OCI-M2 (cell line): ENCODE results near the gene THOP1.
"Not testable (repeated sequence)": the region's sequence is repeated elsewhere in the genome, so short reads cannot be mapped to it uniquely, and the experiment has no call there.

Experiments
- DNase-seq: peaks from one replicate; lab custom pipeline; 2025; ENCODE audit not compliant: unreplicated experiment; lab: John Stamatoyannopoulos, UW

The THOP1 gene

DNA sequence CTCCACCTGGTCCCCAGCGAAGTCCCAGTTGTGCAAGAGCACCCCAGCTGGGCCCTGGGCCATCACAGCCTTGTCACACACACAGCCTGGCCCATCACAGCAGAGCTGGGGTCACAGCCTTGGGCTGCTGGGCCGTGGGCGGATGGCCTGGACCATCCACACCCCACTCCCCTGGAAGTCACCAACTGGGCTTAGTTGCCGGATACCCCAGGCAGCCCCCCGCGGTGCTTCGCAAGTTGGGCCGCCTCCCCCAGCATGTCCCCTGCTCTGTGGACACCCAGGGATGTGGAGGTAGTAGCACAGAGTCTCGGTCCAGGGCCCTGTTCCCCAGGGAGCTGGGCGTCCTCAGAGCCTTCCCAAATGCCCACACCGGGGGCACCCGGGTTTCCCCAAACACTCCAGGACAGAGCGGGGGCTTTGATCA is 29.9 kb downstream of the THOP1 start:
- no peak for DNase-seq

DNA sequence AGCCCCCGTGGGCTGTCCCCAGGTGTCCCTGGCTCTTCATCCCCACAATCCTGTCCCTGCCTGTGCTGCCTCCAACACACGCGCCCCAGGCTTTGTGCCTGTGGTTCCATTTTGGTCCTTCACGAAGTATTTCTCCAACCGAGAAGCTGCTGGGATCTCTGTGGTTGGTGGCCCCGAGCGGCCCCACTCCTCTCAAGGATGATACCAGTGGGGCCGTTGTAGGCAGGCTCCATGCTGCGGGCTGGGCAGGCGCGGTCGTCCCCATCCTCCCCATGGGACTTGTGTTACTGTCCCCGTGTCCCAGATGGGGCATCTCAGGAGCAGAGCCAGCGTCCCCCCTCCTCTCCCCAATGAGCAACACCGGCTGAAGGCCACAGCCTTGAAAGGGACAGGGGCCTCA is 30.6 kb downstream of the THOP1 start:
- no peak for DNase-seq

- no peak for DNase-seq
These were observed 31.3 kb downstream of the THOP1 start for GRCh38 chr19:2816641-2817040.

GRCh38 chr19:2817237-2817829 is 32.0 kb downstream of the THOP1 start:
- DNase-seq, result not testable (repeated sequence)

DNA sequence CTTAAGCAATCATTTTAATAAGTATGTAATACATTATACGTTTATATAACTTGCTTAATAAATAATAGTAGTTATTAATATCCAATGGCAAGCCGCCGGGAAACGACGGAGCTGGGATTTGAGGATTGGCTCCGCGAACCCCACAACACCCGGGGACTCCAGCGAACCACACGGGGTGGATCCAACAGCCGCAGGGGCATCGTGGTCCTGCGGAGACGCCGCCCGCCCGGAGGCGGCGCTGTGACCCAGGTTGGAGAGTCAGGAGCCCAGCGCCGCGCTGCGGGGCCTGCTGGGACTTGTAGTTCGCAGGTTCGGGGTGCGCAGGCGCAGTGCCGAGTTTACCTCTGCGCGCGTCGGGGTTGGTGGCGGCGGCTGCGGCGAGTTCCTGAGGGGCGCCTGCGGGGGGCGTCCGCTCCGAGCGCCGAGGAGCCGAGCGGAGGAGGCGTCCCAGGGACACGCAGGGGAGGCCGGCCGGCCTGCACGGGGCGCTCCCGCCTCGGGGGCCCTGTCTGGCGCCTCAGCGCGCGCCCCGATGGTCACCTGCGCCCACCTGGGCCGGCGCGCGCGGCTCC is 34.3 kb downstream of the THOP1 start, which contains the start of gene ZNF554:
Gene ZNF554 (plus strand): TSS at position 329 of the 572 bp plus-strand sequence. CDS start 204 bp downstream, at position 533.
- DNase-seq, result peak; percentile 79

GRCh38 chr19:2820112-2820702 is 34.9 kb downstream of the THOP1 start:
- no peak for DNase-seq

DNA sequence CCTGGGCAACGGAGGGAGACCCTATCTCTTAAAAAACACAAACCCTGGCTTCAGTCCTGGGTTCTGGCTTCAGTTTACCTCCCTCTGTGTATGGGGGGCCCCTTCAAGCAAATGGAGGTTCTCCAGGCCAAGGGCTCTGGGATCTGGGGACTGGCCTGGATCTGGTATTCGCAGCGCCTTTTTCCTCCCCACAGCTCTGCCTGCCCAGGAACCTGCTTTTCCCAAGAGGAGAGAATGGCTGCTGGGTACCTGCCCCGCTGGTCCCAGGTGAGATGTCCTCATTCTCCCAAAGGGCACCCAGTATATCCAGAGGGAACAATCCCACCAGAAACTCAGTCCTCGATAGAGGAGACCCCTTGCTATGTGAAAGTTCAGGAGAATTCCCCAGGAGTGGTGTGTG is 37.5 kb downstream of the THOP1 start:
- no peak for DNase-seq

GRCh38 chr19:2823646-2824045 is 38.3 kb downstream of the THOP1 start:
- DNase-seq, result no peak

GRCh38 chr19:2824129-2824528 is 38.8 kb downstream of the THOP1 start:
- no peak for DNase-seq

DNA sequence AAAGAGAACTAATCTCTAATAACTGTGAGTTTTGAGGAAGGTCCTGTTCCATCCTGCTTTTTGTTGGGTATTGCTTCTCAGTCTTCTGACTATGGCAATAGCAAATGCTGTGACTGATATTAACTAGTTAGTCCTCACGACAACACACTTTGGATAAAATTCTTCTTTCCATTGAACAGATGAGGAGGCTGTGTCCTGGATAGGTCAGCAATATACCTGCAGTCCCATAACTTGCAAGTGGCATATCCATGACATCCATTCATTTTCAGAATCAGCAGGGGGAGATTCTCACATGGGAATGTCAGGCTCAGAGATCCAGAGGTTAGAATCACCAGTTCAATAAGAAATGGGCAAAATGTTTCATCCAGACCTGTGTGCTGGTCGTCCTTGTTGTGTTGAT is 41.7 kb downstream of the THOP1 start:
- no peak for DNase-seq

DNA sequence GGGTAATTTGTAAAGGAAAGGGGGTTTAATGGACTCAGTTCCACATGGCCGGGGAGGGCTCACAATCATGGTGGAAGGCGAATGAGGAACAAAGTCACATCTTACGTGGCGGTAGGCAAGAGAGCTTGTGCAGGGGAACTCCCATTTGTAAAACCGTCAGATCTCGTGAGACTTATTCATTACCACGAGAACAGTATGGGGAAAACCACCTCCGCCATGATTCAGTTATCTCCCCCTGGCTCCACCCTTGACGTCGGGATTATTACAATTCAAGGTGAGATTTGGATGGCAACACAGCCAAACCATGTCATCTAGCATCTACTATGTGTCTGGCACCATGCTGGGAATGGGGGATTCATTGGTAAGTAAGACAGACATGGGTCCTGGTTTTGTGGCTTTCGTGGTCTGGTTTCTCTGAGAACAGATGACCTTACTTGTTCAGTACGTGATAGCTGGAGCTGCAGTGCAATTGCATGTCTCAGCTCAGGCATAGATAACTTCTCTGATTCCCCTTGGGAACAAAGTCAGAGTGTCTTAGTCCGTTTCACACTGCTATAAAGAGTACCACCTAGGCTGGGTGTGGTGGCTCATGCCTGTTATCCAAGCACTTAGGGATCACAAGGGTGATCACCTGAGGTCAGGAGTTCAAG is 42.7 kb downstream of the THOP1 start:
- DNase-seq, result no peak

- DNase-seq, result no peak
These were observed 49.1 kb downstream of the THOP1 start for GRCh38 chr19:2834294-2834871.

GRCh38 chr19:2837430-2837829 is 52.1 kb downstream of the THOP1 start:
- DNase-seq, result no peak

DNA sequence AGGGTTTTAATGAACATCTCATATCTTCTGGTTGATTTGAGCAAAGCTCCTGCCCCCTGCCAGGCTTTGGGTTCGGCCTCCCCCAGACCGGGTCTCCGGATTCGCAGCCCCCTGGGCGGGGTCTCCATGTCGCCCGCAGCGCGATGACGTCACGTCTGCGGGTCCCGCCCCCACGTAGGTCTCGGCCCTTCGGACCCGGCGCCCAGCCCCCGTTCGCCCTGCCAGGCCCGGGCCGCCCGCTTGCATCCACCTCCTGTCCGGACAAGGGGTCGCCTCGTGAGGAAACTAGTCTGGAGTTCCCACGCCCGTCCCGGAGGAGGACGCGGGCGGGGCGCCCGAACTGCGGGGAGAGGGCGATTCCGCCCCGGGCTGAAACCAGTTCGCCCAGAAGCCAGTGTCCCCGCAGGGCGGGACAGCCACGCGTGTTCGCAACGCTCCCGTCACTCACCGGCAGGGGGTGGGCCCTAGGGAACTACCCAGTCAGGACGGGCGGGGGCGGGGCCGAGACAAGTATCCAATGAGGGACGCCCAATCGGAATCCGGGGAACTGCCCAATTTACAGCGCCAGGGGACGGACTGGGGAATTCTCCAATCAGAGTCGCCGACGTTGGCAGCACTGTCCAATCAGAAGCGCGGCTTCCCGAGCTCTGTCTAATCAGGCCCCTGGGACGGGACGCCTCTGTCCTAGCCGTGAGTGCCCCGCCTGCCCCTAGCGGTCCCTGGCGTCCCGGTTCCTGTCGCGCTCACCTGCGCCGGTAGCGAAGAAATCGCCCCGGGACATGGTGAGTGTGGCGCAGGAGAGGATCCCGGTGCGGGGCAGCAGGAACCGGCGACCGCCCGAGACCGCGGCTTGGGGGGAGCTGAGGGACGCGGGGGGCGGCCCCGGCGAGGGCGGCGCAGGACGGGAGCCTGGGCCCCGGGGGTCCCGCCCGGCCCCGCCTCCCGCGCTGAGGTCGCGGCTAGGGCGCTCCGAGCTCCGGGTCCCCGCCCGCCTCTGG is 55.8 kb downstream of the THOP1 start, which contains the start of gene ZNF555:
Gene ZNF555 (plus strand): TSS at position 682 of the 998 bp plus-strand sequence. CDS start 98 bp downstream, at position 780.
- peak; percentile 94 for DNase-seq

- DNase-seq, result no peak
These were observed 56.7 kb downstream of the THOP1 start for GRCh38 chr19:2841855-2842574.

- no peak for DNase-seq
These were observed 59.8 kb downstream of the THOP1 start for GRCh38 chr19:2845107-2845506.

- DNase-seq, result no peak
These were observed 61.0 kb downstream of the THOP1 start for GRCh38 chr19:2846180-2846894.

GRCh38 chr19:2847507-2847906 is 62.2 kb downstream of the THOP1 start:
- DNase-seq, result no peak

DNA sequence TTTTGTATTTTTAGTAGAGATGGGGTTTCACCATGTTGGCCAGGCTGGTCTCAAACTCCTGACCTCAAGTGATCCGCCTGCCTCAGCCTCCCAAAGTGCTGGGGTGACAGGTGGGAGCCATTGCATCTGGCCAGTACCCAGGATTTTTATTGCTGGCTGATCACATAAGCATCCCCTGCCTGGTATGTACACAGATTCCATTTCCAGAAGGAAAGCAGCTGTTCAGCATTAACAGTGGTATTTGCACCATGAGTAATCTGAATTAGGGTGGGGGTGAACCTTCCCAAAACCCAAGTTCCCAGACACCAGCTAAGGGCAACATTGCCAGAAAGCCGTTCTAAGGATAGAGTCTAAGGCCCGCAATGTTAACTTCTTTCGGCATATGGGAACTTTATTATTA is 63.3 kb downstream of the THOP1 start:
- no peak for DNase-seq
